ENCODE measurements around the gene TBX18. TPM values are rescaled to one million over a fixed set of nuclear protein-coding genes. Genes with fewer than 3 reads are reported as not detected.

Gene TBX18
- total and polyA plus RNA-seq, 4 donors = 0.05 to 1.3 (median 0.21) TPM

DNA sequence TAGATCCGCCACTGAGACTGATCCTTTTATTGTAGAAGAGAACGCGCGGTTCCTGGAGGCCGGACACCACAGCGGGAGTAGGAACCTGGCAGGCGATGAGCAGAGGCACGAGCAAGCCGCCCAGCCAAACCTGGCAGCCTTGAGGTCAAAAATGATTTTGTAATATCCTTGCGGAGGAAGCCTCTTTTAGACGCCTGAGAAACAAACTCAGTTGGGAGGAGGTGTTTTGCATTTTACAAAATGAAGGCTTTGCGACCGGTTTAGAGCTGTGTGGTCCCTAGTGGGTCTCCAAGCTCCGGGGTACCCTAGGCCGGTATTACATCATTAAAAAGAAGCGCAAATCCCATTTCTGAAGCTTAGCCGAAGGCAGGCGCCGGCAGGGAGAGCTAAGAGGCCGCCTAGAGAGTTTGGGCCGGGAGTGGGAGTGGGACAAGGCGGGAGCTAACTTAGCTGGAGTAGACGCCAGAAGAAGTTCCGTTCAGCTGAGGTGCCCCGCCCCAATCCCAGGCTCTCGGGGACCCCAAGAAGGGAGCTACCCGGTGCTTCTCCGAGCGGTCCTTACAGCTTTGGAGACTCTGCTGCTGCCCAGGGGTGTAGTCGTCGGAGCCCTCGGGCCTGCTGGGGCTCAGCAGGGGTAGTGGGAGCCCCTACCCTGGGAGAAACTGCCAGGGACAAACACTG is 1.9 kb upstream of the TBX18 start:
- Histone ChIP-seq H3K27ac (ENCODE audit: low read depth in 1 of 2, low read length in 1 of 2) (no peak overlapping the region), H3K27me3 (ENCODE audit: control insufficient read depth in 3 of 3, insufficient read depth in 3 of 3, low read length in 2 of 3) (peaks cover 21 to 98% (median 94%) of the 10 kb centered on the region in 3 donors), H3K9ac (ENCODE audit: insufficient read depth in 1 of 2, low read length in 2 of 2) (no peak overlapping the region), H3K9me3 (ENCODE audit: control insufficient read depth in 4 of 4, insufficient read depth in 3 of 4, low read length in 3 of 4) (peaks cover 0 to 19% (median 0%) of the 10 kb centered on the region in 4 donors), H3K4me3 (no peak overlapping the region), H3K36me3 (ENCODE audit: control insufficient read depth in 4 of 4, insufficient read depth in 4 of 4, low read length in 4 of 4) (no peaks in the 10 kb centered on the region), H3K4me1 (ENCODE audit: control insufficient read depth in 5 of 5, insufficient read depth in 5 of 5, low read length in 5 of 5) (peaks cover 0 to 11% (median 2%) of the 10 kb centered on the region in 5 donors)
- no peak for ATAC-seq (ENCODE audit: insufficient read depth, low FRiP score)
- 4 to 9% methylated on average over 32 of the region's 32 CpGs for WGBS, 2 donors
- TF ChIP-seq CTCF (IDR thresholded peaks at IDR 0.05; ENCODE audit: control extremely low read depth, extremely low read depth) = no peak
- DNase-seq = peak in 1 of 3 donors; percentile 22

GRCh38 chr6:84763886-84764331 is 489 bp downstream of the TBX18 start:
- H3K4me3 ChIP-seq = peak overlapping the region; percentile 1

GRCh38 chr6:84763003-84763885 is 1.2 kb downstream of the TBX18 start:
- Histone ChIP-seq H3K4me3 (no peak overlapping the region), H3K36me3 (ENCODE audit: control insufficient read depth in 4 of 4, insufficient read depth in 4 of 4, low read length in 4 of 4) (no peaks in the 10 kb centered on the region), H3K9me3 (ENCODE audit: control insufficient read depth in 4 of 4, insufficient read depth in 3 of 4, low read length in 3 of 4) (peaks cover 0 to 16% (median 0%) of the 10 kb centered on the region in 4 donors), H3K27ac (ENCODE audit: low read depth in 1 of 2, low read length in 1 of 2) (peak overlapping the region in 1 of 2 donors; percentile 43), H3K9ac (ENCODE audit: insufficient read depth in 1 of 2, low read length in 2 of 2) (no peak overlapping the region), H3K27me3 (ENCODE audit: control insufficient read depth in 3 of 3, insufficient read depth in 3 of 3, low read length in 2 of 3) (peaks cover 16 to 94% (median 90%) of the 10 kb centered on the region in 3 donors), H3K4me1 (ENCODE audit: control insufficient read depth in 5 of 5, insufficient read depth in 5 of 5, low read length in 5 of 5) (peaks cover 0 to 11% (median 2%) of the 10 kb centered on the region in 5 donors)
- ATAC-seq (ENCODE audit: insufficient read depth, low FRiP score) (peak; percentile 31), DNase-seq (peak in 1 of 3 donors; percentile 30)
- TF ChIP-seq CTCF (IDR thresholded peaks at IDR 0.05; ENCODE audit: control extremely low read depth, extremely low read depth) = no peak
- WGBS, 2 donors = 3% methylated on average over 71 to 74 of the region's 74 CpGs

More at GRCh38 chr6:84763886-84764331, 489 bp downstream of the TBX18 start:
- DNase-seq = no peak
- no peak for ATAC-seq (ENCODE audit: insufficient read depth, low FRiP score)
- TF ChIP-seq CTCF (IDR thresholded peaks at IDR 0.05; ENCODE audit: control extremely low read depth, extremely low read depth) = no peak
- Histone ChIP-seq H3K9me3 (ENCODE audit: control insufficient read depth in 4 of 4, insufficient read depth in 3 of 4, low read length in 3 of 4) (peaks cover 0 to 19% (median 0%) of the 10 kb centered on the region in 4 donors), H3K4me1 (ENCODE audit: control insufficient read depth in 5 of 5, insufficient read depth in 5 of 5, low read length in 5 of 5) (peaks cover 0 to 11% (median 2%) of the 10 kb centered on the region in 5 donors), H3K36me3 (ENCODE audit: control insufficient read depth in 4 of 4, insufficient read depth in 4 of 4, low read length in 4 of 4) (no peaks in the 10 kb centered on the region), H3K9ac (ENCODE audit: insufficient read depth in 1 of 2, low read length in 2 of 2) (no peak overlapping the region), H3K27ac (ENCODE audit: low read depth in 1 of 2, low read length in 1 of 2) (peak overlapping the region in 1 of 2 donors; percentile 30), H3K27me3 (ENCODE audit: control insufficient read depth in 3 of 3, insufficient read depth in 3 of 3, low read length in 2 of 3) (peaks cover 21 to 95% (median 93%) of the 10 kb centered on the region in 3 donors)
- WGBS, 2 donors = 2% methylated on average over 53 to 57 of the region's 57 CpGs
